Prostate gland (tissue), 2 donors: Measurements from ENCODE around the gene VASN. TPM values are rescaled to one million over a fixed set of nuclear protein-coding genes. Genes with fewer than 3 reads are reported as not detected.
A peak's percentile ranks its signal among the peaks of the same experiment; 100 is the strongest.

Experiments
- DNase-seq: peaks from one replicate; pipeline ENCODE4 v3.0.0-alpha.2; 2019; ENCODE audit warnings: low spot score
- H3K27ac ChIP-seq, 2 donors: fragments of 200-600 bp; sonication (generic); 2 replicates each; pipeline ENCODE4 v1.5.1; 2017 to 2019
- H3K27me3 ChIP-seq: fragments of 200-600 bp; sonication (generic); replicated peaks from 2 replicates; pipeline ENCODE4 v1.5.1; 2019; ENCODE audit not compliant: insufficient read depth
- H3K36me3 ChIP-seq, 2 donors: fragments of 200-600 bp; sonication (generic); 1 replicate in 1 of 2; 2 replicates in 1 of 2; pipeline versions ENCODE4 v1.5.1 to v1.8.1; 2017 to 2019
- H3K4me1 ChIP-seq: fragments of 200-600 bp; sonication (generic); replicated peaks from 2 replicates; pipeline ENCODE4 v1.5.1; 2019
- H3K4me3 ChIP-seq, 2 donors: fragments of 200-600 bp; sonication (generic); 2 replicates each; pipeline ENCODE4 v1.5.1; 2017 to 2019
- H3K9me3 ChIP-seq: fragments of 200-600 bp; sonication (generic); 2 replicates; pipeline ENCODE4 v1.5.1; 2017
- CTCF ChIP-seq, 4 experiments: fragments of 200-600 bp in 2 of 4; fragments of 450-650 bp in 2 of 4; sonication (generic) in 2 of 4; IDR thresholded peaks; 1 replicate in 3 of 4; 2 replicates in 1 of 4; pipeline ENCODE4 v1.5.1; 2016 to 2019; ENCODE audit warnings: antibody characterized with exemption in 4 of 4, mild to moderate bottlenecking in 2 of 4, moderate library complexity in 2 of 4
- POLR2A ChIP-seq: fragments of 450-650 bp; IDR thresholded peaks from one replicate; pipeline ENCODE4 v1.6.1; 2016; ENCODE audit warnings: antibody characterized with exemption, mild to moderate bottlenecking
- POLR2AphosphoS5 ChIP-seq: sonication (generic); formaldehyde crosslinking; IDR thresholded peaks from one replicate; pipeline ENCODE4 v1.6.1; 2017; ENCODE audit warnings: antibody characterized with exemption
- WGBS: methylation state at CpG from one replicate; pipeline ENCODE4 v1.1.5; 2018; 5-methylcytosine and 5-hydroxymethylcytosine counted together
- intact Hi-C: fragments of 100-400 bp; cut with DNase I; formaldehyde crosslinking; loops from one replicate; pipeline ENCODE4 v1.14.2; 2022
- total RNA-seq, 2 donors: library from RNA; depleted of rRNA; stranded (reverse); fragments of >200 nt; gene quantifications; one replicate each; pipeline ENCODE4 v1.1.0, GENCODE V29; 2016

Gene VASN
- total RNA-seq, 2 donors from 2014 or later = 13.1 to 97.4 TPM

- H3K4me3 ChIP-seq = no peak overlapping the region
- H3K9me3 ChIP-seq = no peaks in the 10 kb centered on the region
- H3K4me1 ChIP-seq = peaks cover 30% of the 10 kb centered on the region
- H3K27me3 ChIP-seq = no peaks in the 10 kb centered on the region
- intact Hi-C loops = no loop called here
- TF ChIP-seq CTCF (IDR thresholded peaks at IDR 0.05) (no peak), POLR2AphosphoS5 (no peak), POLR2A (no peak)
- peak overlapping the region; percentile 74 to 76 for H3K27ac ChIP-seq
- DNase-seq = no peak
- H3K36me3 ChIP-seq = no peaks in the 10 kb centered on the region
- WGBS = 68% methylated on average over 13 of the region's 14 CpGs
Observed at GRCh38 chr16:4370570-4371356, 885 bp upstream of the VASN start.

GRCh38 chr16:4372001-4372577 is 441 bp downstream of the VASN start:
- intact Hi-C loops = no loop called here

GRCh38 chr16:4372578-4373355 is 1.1 kb downstream of the VASN start:
- DNase-seq = no peak
- Histone ChIP-seq H3K36me3 (no peaks in the 10 kb centered on the region), H3K4me1 (peaks cover 42% of the 10 kb centered on the region), H3K27me3 (no peaks in the 10 kb centered on the region), H3K27ac (peak overlapping the region; percentile 74 to 76), H3K9me3 (no peaks in the 10 kb centered on the region), H3K4me3 (peak overlapping the region; percentile 72 to 82)
- 39% methylated on average over 9 of the region's 10 CpGs for WGBS
- intact Hi-C loops = no loop called here
- TF ChIP-seq POLR2AphosphoS5 (no peak), CTCF (IDR thresholded peaks at IDR 0.05) (no peak), POLR2A (no peak)

More at GRCh38 chr16:4372001-4372577, 441 bp downstream of the VASN start:
- no peak for DNase-seq
- Histone ChIP-seq H3K27me3 (no peaks in the 10 kb centered on the region), H3K4me1 (peaks cover 37% of the 10 kb centered on the region), H3K36me3 (no peaks in the 10 kb centered on the region), H3K27ac (peak overlapping the region; percentile 74 to 76), H3K4me3 (peak overlapping the region; percentile 72 to 82), H3K9me3 (no peaks in the 10 kb centered on the region)
- TF ChIP-seq POLR2AphosphoS5 (no peak), CTCF (IDR thresholded peaks at IDR 0.05) (no peak), POLR2A (no peak)
- WGBS = under 1% methylated on average over 36 of the region's 43 CpGs

- no peak for TF ChIP-seq POLR2A
- Histone ChIP-seq H3K4me3 (peak overlapping the region; percentile 72 to 82), H3K4me1 (peaks cover 42% of the 10 kb centered on the region), H3K27me3 (no peaks in the 10 kb centered on the region), H3K27ac (peak overlapping the region; percentile 74 to 76), H3K9me3 (no peaks in the 10 kb centered on the region), H3K36me3 (no peaks in the 10 kb centered on the region)
- intact Hi-C loops = no loop called here
- 12% methylated on average over 9 of the region's 9 CpGs for WGBS
- DNase-seq = no peak
Observed at GRCh38 chr16:4373356-4373908, 1.8 kb downstream of the VASN start.
